DMS153 treated with DMSO at 0.1 percent for 48 hours (cell line): ENCODE data around the gene UBE4B.
"Not testable (repeated sequence)": the region's sequence is repeated elsewhere in the genome, so short reads cannot be mapped to it uniquely, and the experiment has no call there.

ENCODE experiments used
- DNase-seq: peaks from one replicate; lab custom pipeline; 2025; ENCODE audit not compliant: unreplicated experiment; lab: John Stamatoyannopoulos, UW

The UBE4B gene

GRCh38 chr1:10032590-10033358 is at the start of gene UBE4B:
TSS of gene UBE4B (plus strand) at chr1:10032958. CDS start at chr1:10033671, 713 bp downstream.
- DNase-seq, result peak; percentile 98

GRCh38 chr1:9984253-9984652 is 48.5 kb upstream of the UBE4B start:
- DNase-seq, result no peak

- DNase-seq, result peak; percentile 36
These were observed 47.8 kb upstream of the UBE4B start for GRCh38 chr1:9985001-9985400.

- DNase-seq, result no peak
These were observed 43.0 kb upstream of the UBE4B start for GRCh38 chr1:9989773-9990172.

GRCh38 chr1:9990944-9991343 is 41.8 kb upstream of the UBE4B start:
- no peak for DNase-seq

GRCh38 chr1:9992910-9993309 is 39.8 kb upstream of the UBE4B start:
- DNase-seq, result no peak

GRCh38 chr1:9993561-9994075 is 39.1 kb upstream of the UBE4B start:
- DNase-seq, result no peak

GRCh38 chr1:9996624-9997582 is 35.9 kb upstream of the UBE4B start, which contains the start of gene RBP7:
TSS of gene RBP7 (plus strand) at chr1:9997228. CDS start at chr1:9997259, 31 bp downstream.
- DNase-seq, result no peak

GRCh38 chr1:10001016-10001665 is 31.6 kb upstream of the UBE4B start:
- no peak for DNase-seq

GRCh38 chr1:10005248-10005647 is 27.5 kb upstream of the UBE4B start:
- not testable (repeated sequence) for DNase-seq

GRCh38 chr1:10007169-10007568 is 25.6 kb upstream of the UBE4B start:
- DNase-seq, result no peak

- no peak for DNase-seq
These were observed 18.7 kb upstream of the UBE4B start for GRCh38 chr1:10014016-10014415.

GRCh38 chr1:10019561-10019960 is 13.2 kb upstream of the UBE4B start:
- no peak for DNase-seq

GRCh38 chr1:10020086-10020485 is 12.7 kb upstream of the UBE4B start:
- no peak for DNase-seq

- not testable (repeated sequence) for DNase-seq
These were observed 12.1 kb upstream of the UBE4B start for GRCh38 chr1:10020678-10021077.

- DNase-seq, result not testable (repeated sequence)
These were observed 10.8 kb upstream of the UBE4B start for GRCh38 chr1:10021992-10022391.

GRCh38 chr1:10022656-10023055 is 10.1 kb upstream of the UBE4B start:
- DNase-seq, result no peak

- DNase-seq, result no peak
These were observed 7.4 kb upstream of the UBE4B start for GRCh38 chr1:10025354-10025753.

GRCh38 chr1:10027027-10027426 is 5.7 kb upstream of the UBE4B start:
- DNase-seq, result no peak

- DNase-seq, result not testable (repeated sequence)
These were observed 3.7 kb upstream of the UBE4B start for GRCh38 chr1:10028956-10029500.

GRCh38 chr1:10031461-10031860 is 1.3 kb upstream of the UBE4B start:
- no peak for DNase-seq
